Activated CD4-positive, alpha-beta T cell treated with anti-CD3 and anti-CD28 coated beads, Interleukin-10, Interleukin-2, amounts not matched to agents 100 ng/mL and 50 ng/mL, durations not matched to agents 16 hours and 8 hours (primary cell): Measurements from ENCODE around the gene APOBEC3B.
"Not testable (repeated sequence)": the region's sequence is repeated elsewhere in the genome, so short reads cannot be mapped to it uniquely, and the experiment has no call there.

Source experiments
- DNase-seq: peaks from one replicate; pipeline ENCODE4 v3.0.0-alpha.2; 2020

Gene APOBEC3B

GRCh38 chr22:39008271-39008850, 26.2 kb downstream of the APOBEC3B start:
- DNase-seq: not testable (repeated sequence)

GRCh38 chr22:39010946-39011345, 28.8 kb downstream of the APOBEC3B start:
- no peak for DNase-seq

GRCh38 chr22:39012533-39013511, 30.7 kb downstream of the APOBEC3B start:
- no peak for DNase-seq

GRCh38 chr22:39013561-39013941, 31.4 kb downstream of the APOBEC3B start:
- not testable (repeated sequence) for DNase-seq

GRCh38 chr22:39013942-39014722, 32.0 kb downstream of the APOBEC3B start, which contains the start of gene APOBEC3C:
TSS of gene APOBEC3C (plus strand) at chr22:39014257. CDS start at chr22:39014363, 106 bp downstream.
- DNase-seq: peak; percentile 91

GRCh38 chr22:39014723-39015121, 32.6 kb downstream of the APOBEC3B start:
- DNase-seq: peak; percentile 25

- no peak for DNase-seq
Observed at GRCh38 chr22:39016592-39016991, 34.4 kb downstream of the APOBEC3B start.

GRCh38 chr22:39017596-39018365, 35.6 kb downstream of the APOBEC3B start:
- no peak for DNase-seq

- not testable (repeated sequence) for DNase-seq
Observed at GRCh38 chr22:39020021-39020651, 38.0 kb downstream of the APOBEC3B start.

GRCh38 chr22:39021552-39022250, 39.6 kb downstream of the APOBEC3B start:
- DNase-seq: no peak

- DNase-seq: no peak
Observed at GRCh38 chr22:39024519-39025308, 42.6 kb downstream of the APOBEC3B start.

GRCh38 chr22:39026509-39027150, 44.5 kb downstream of the APOBEC3B start:
- no peak for DNase-seq

- DNase-seq: no peak
Observed at GRCh38 chr22:39027717-39028116, 45.6 kb downstream of the APOBEC3B start.

- DNase-seq: no peak
Observed at GRCh38 chr22:39028281-39028680, 46.1 kb downstream of the APOBEC3B start.

- no peak for DNase-seq
Observed at GRCh38 chr22:39029227-39029626, 47.1 kb downstream of the APOBEC3B start.

GRCh38 chr22:39030705-39031104, 48.6 kb downstream of the APOBEC3B start:
- DNase-seq: no peak

GRCh38 chr22:39031434-39032295, 49.5 kb downstream of the APOBEC3B start:
- not testable (repeated sequence) for DNase-seq

GRCh38 chr22:39037071-39037470, 54.9 kb downstream of the APOBEC3B start:
- DNase-seq: not testable (repeated sequence)
